Measurements from ENCODE around the gene PLEKHG3. TPM values are rescaled to one million over a fixed set of nuclear protein-coding genes. Genes with fewer than 3 reads are reported as not detected.

PLEKHG3 gene
- total and polyA plus RNA-seq, 2 of the 4 experiments (the other 2 are of a cell fraction) = 8.2 to 8.4 TPM

- dilution Hi-C loops (cut with HindIII; ENCODE audit: low sequenced_read_pairs, unreplicated experiment) = no loop called here
- H3K18ac ChIP-seq (ENCODE audit: low read depth, low read length) = no peak overlapping the region
- H3K4me2 ChIP-seq (ENCODE audit: low read depth, low read length) = no peak overlapping the region
- H2BK120ac ChIP-seq (ENCODE audit: low read depth, low read length) = no peak overlapping the region
- H3K14ac ChIP-seq (replicated peaks; ENCODE audit: low read depth, low read length) = no peak overlapping the region
- no peak overlapping the region for H2BK15ac ChIP-seq (ENCODE audit: low read depth, low read length)
- H3K4me1 ChIP-seq (ENCODE audit: control insufficient read depth, insufficient read depth, low read length) = peaks cover 9% of the 10 kb centered on the region; the same call in 1 of the 2 replicates
- TF ChIP-seq MXI1 (IDR thresholded peaks at IDR 0.05; ENCODE audit: borderline replicate concordance, low read depth, low read length) (no peak), BHLHE40 (IDR thresholded peaks at IDR 0.05; ENCODE audit: low read depth, low read length) (no peak), SMC3 (IDR thresholded peaks at IDR 0.05; ENCODE audit: low read depth, low read length) (no peak), RAD21 (IDR thresholded peaks at IDR 0.05; ENCODE audit: low read length) (no peak), RCOR1 (IDR thresholded peaks at IDR 0.05; ENCODE audit: insufficient replicate concordance, low read length) (no peak), RFX5 (IDR thresholded peaks at IDR 0.05; ENCODE audit: low read depth, low read length) (no peak), MAFK (IDR thresholded peaks at IDR 0.05; ENCODE audit: low read depth, low read length) (no peak), CTCF (conservative IDR thresholded peaks at IDR 0.05; ENCODE audit: low read depth, low read length) (no peak), POLR2A (IDR thresholded peaks at IDR 0.05; ENCODE audit: low read depth, low read length) (no peak), FOS (IDR thresholded peaks at IDR 0.05; ENCODE audit: low read depth, low read length) (no peak), CHD1 (IDR thresholded peaks at IDR 0.05; ENCODE audit: low read depth, low read length) (no peak), NFE2L2 (IDR thresholded peaks at IDR 0.05; ENCODE audit: low read depth, low read length) (no peak), USF2 (IDR thresholded peaks at IDR 0.05; ENCODE audit: low read depth, low read length) (no peak), ELK1 (IDR thresholded peaks at IDR 0.05; ENCODE audit: borderline replicate concordance, low read depth, low read length) (no peak), MAZ (IDR thresholded peaks at IDR 0.05; ENCODE audit: borderline replicate concordance, low read depth, low read length) (no peak), CEBPB (IDR thresholded peaks at IDR 0.05; ENCODE audit: low read depth, low read length) (no peak)
- no peak overlapping the region for H3K9ac ChIP-seq (ENCODE audit: low read depth, low read length)
- no peak overlapping the region for H4K91ac ChIP-seq (ENCODE audit: insufficient read depth, low read depth, low read length)
- H4K20me1 ChIP-seq (ENCODE audit: insufficient read depth, low read length) = peaks cover 6% of the 10 kb centered on the region; the same call in 1 of the 2 replicates
- H2BK5ac ChIP-seq (ENCODE audit: low read depth, low read length, poor library complexity, severe bottlenecking) = no peak overlapping the region
- H4K8ac ChIP-seq (ENCODE audit: low read depth in 2 of 2, low read length in 2 of 2) = no peak overlapping the region
- no peak overlapping the region for H3K4ac ChIP-seq (ENCODE audit: low read depth, low read length)
- BruUV-seq (replicated peaks) = no TSS peak
- no peak overlapping the region for H2AFZ ChIP-seq (replicated peaks; ENCODE audit: low read length, poor library complexity)
- no peak overlapping the region for H3K27ac ChIP-seq (ENCODE audit: insufficient read depth, low read length)
- H3K23ac ChIP-seq (ENCODE audit: low read depth, low read length) = no peak overlapping the region
- CTCF ChIA-PET = no interaction called here
- 0 out of 2 replicates have a peak, but pooled peaks cover 7% of the 10 kb centered on the region for H3K9me1 ChIP-seq (ENCODE audit: insufficient read depth, low read length)
- peaks cover 5 to 18% of the 10 kb centered on the region in 2 experiments; a peak in 2 of 4 replicates for H3K79me1 ChIP-seq (ENCODE audit: low read depth in 1 of 2, low read length in 2 of 2)
- no peaks in the 10 kb centered on the region for H3K36me3 ChIP-seq (ENCODE audit: control insufficient read depth, insufficient read depth, low read length)
- H2BK20ac ChIP-seq (ENCODE audit: low read depth, low read length) = no peak overlapping the region
- DNase-seq (no peak), ATAC-seq (ENCODE audit: low read depth) (no peak)
- no peak overlapping the region for H2AK5ac ChIP-seq (ENCODE audit: low read depth, low read length)
- no CpG with 5 or more reads among the region's 1 CpG for WGBS, 2 experiments (ENCODE audit: extremely low coverage in 2 of 2, insufficient read length in 1 of 2)
- intact Hi-C loops (cut with micrococcal nuclease) = no loop called here
- no peak overlapping the region for H2AK9ac ChIP-seq (replicated peaks; ENCODE audit: low read depth, low read length, poor library complexity)
- no peak overlapping the region for H3K4me3 ChIP-seq (ENCODE audit: insufficient read depth, low read depth, low read length)
- POLR2A ChIA-PET (ENCODE audit: unreplicated experiment) = no interaction called here
- H3K9me3 ChIP-seq (ENCODE audit: control insufficient read depth, insufficient read depth, low read length) = no peaks in the 10 kb centered on the region
- peaks cover 55% of the 10 kb centered on the region for H3K27me3 ChIP-seq (ENCODE audit: control insufficient read depth, insufficient read depth, low read length)
- no peak overlapping the region for H4K5ac ChIP-seq (ENCODE audit: low read depth, low read length)
- in situ Hi-C loops (cut with MboI; ENCODE audit: low sequenced_read_pairs) = no loop called here
- no peak overlapping the region for H3K56ac ChIP-seq (ENCODE audit: extremely low read depth, insufficient read depth, low read length)
Measured at GRCh38 chr14:64701660-64702059, 2.6 kb upstream of the PLEKHG3 start.
